ENCODE results near the gene HSPA12B. TPM values are rescaled to one million over a fixed set of nuclear protein-coding genes. Genes with fewer than 3 reads are reported as not detected.

The HSPA12B gene
- total RNA-seq, 4 donors from 2014 or later, result 7.7 to 58.2 (median 19.3) TPM

- DNase-seq (ENCODE audit: low spot score) (no peak), ATAC-seq (ENCODE audit: low FRiP score) (no peak)
- no peak for TF ChIP-seq CTCF (IDR thresholded peaks at IDR 0.05)
Measured at GRCh38 chr20:3728876-3729275, 3.6 kb upstream of the HSPA12B start.

- ATAC-seq (ENCODE audit: low FRiP score) (no peak), DNase-seq (ENCODE audit: low spot score) (no peak)
- TF ChIP-seq CTCF (IDR thresholded peaks at IDR 0.05), result no peak
Measured at GRCh38 chr20:3729378-3729777, 3.1 kb upstream of the HSPA12B start.

- no peak for TF ChIP-seq CTCF (IDR thresholded peaks at IDR 0.05)
- ATAC-seq (ENCODE audit: low FRiP score), result no peak
Measured at GRCh38 chr20:3729811-3730540, 2.5 kb upstream of the HSPA12B start.

GRCh38 chr20:3730803-3731672 is 1.4 kb upstream of the HSPA12B start:
- no peak for ATAC-seq (ENCODE audit: low FRiP score)
- no peak for DNase-seq (ENCODE audit: low spot score)
- no peak for TF ChIP-seq CTCF (IDR thresholded peaks at IDR 0.05)

More at GRCh38 chr20:3729811-3730540, 2.5 kb upstream of the HSPA12B start:
- no peak for DNase-seq (ENCODE audit: low spot score)

- ATAC-seq (ENCODE audit: low FRiP score) (no peak), DNase-seq (ENCODE audit: low spot score) (no peak)
- TF ChIP-seq CTCF (IDR thresholded peaks at IDR 0.05), result no peak
Measured at GRCh38 chr20:3731944-3732326, 550 bp upstream of the HSPA12B start.

- no peak for TF ChIP-seq CTCF (IDR thresholded peaks at IDR 0.05)
- no peak for ATAC-seq (ENCODE audit: low FRiP score)
- no peak for DNase-seq (ENCODE audit: low spot score)
Measured at GRCh38 chr20:3733119-3733995, 872 bp downstream of the HSPA12B start.
